Esophagus mucosa (tissue), 1 donor: Measurements from ENCODE around the gene RRAD. TPM values are rescaled to one million over a fixed set of nuclear protein-coding genes. Genes with fewer than 3 reads are reported as not detected.
"Not testable (repeated sequence)": the region's sequence is repeated elsewhere in the genome, so short reads cannot be mapped to it uniquely, and the experiment has no call there.

Source experiments
- ATAC-seq: fragments of 200-7000 bp; cut with Tn5 transposase; one replicate; pipeline ENCODE4 v1.9.1; 2020
- total RNA-seq: library from RNA; stranded (reverse); gene quantifications from one replicate; pipeline ENCODE4 v1.2.4, GENCODE V29; 2023
- donor health status: DM: yes; HTN: yes; CAD: no.

Gene RRAD, protein sequence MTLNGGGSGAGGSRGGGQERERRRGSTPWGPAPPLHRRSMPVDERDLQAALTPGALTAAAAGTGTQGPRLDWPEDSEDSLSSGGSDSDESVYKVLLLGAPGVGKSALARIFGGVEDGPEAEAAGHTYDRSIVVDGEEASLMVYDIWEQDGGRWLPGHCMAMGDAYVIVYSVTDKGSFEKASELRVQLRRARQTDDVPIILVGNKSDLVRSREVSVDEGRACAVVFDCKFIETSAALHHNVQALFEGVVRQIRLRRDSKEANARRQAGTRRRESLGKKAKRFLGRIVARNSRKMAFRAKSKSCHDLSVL
- 59.1 TPM for total RNA-seq

DNA sequence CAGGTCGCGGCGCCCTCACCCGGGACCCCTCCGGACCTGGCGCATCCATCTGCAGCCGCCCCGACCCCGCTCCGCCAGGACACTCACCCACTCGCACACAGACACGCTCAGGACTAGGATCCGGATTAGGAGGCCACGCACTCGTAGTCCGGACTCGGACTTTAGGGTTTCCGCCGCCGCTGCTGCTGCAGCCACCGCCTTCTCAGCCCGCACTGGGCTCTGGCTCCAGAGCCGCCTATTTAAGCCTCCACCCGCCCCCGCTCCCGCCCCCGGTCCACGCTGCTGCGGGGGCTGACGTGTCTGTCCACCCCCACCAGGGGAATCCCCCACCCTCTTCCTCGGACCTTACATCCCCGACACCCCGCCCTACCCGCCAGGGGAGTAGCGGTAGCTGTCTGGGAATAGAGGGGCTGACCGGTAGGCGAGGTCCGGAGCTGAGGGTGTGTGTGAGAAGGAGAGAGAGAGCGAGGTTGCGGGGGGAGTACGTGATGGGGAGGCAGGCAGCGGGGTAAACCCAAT is at the start of gene RRAD:
Gene RRAD, minus strand, starts transcription at position 214 of the 519 bp plus-strand sequence. CDS start 356 bp downstream, outside the sequence.
- ATAC-seq: no peak

DNA sequence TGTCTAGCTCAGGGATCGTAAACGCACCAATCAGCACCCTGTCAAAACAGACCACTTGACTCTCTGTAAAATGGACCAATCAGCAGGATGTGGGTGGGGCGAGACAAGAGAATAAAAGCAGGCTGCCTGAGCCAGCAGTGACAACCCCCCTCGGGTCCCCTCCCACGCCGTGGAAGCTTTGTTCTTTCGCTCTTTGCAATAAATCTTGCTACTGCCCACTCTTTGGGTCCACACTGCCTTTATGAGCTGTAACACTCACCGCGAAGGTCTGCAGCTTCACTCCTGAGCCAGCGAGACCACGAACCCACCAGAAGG is 49.6 kb upstream of the RRAD start:
- not testable (repeated sequence) for ATAC-seq

DNA sequence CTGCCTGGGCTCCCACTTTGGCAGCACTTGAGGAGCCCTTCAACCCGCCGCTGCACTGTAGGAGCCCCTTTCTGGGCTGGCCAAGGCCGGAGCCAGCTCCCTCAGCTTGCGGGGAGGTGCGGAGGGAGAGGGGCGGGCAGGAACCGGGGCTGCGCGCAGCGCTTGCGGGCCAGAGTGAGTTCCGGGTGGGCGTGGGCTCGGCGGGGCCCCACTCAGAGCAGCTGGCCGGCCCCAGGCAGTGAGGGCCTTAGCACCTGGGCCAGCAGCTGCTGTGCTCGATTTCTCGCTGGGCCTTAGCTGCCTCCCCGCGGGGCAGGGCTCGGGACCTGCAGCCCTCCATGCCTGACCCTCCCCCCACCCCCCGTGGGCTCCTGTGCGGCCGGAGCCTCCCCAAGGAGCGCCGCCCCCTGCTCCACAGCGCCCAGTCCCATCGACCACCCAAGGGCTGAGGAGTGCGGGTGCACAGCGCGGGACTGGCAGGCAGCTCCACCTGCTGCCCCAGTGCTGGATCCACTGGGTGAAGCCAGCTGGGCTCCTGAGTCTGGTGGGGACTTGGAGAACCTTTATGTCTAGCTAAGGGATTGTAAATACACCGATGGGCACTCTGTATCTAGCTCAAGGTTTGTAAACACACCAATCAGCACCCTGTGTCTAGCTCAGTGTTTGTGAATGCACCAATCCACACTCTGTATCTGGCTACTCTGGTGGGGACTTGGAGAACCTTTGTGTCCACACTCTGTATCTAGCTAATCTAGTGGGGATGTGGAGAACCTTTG is 49.0 kb upstream of the RRAD start:
- not testable (repeated sequence) for ATAC-seq

DNA sequence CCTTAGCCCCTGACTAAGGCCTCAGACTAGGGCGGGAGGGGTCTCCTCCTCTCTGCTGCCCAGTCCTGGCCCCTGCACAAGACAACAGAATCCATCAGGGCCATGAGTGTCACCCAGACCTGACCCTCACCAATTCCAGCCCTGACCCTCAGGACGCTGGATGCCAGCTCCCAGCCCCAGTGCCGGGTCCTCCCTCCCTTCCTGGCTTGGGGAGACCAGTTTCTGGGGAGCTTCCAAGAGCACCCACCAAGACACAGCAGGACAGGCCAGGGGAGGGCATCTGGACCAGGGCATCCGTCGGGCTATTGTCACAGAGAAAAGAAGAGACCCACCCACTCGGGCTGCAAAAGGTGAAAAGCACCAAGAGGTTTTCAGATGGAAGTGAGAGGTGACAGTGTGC is 48.4 kb upstream of the RRAD start:
- ATAC-seq: no peak

DNA sequence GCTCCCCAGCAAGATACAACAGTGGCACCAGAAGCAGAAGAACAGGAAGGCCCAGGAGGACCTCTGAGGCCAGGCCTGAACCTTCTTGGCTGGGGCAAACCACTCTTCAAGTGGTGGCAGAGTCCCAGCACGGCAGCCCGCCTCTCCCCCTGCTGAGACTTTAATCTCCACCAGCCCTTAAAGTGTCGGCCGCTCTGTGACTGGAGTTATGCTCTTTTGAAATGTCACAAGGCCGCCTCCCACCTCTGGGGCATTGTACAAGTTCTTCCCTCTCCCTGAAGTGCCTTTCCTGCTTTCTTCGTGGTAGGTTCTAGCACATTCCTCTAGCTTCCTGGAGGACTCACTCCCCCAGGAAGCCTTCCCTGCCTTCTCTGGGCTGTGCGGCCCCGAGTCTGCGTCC is 47.6 kb upstream of the RRAD start:
- ATAC-seq: no peak

DNA sequence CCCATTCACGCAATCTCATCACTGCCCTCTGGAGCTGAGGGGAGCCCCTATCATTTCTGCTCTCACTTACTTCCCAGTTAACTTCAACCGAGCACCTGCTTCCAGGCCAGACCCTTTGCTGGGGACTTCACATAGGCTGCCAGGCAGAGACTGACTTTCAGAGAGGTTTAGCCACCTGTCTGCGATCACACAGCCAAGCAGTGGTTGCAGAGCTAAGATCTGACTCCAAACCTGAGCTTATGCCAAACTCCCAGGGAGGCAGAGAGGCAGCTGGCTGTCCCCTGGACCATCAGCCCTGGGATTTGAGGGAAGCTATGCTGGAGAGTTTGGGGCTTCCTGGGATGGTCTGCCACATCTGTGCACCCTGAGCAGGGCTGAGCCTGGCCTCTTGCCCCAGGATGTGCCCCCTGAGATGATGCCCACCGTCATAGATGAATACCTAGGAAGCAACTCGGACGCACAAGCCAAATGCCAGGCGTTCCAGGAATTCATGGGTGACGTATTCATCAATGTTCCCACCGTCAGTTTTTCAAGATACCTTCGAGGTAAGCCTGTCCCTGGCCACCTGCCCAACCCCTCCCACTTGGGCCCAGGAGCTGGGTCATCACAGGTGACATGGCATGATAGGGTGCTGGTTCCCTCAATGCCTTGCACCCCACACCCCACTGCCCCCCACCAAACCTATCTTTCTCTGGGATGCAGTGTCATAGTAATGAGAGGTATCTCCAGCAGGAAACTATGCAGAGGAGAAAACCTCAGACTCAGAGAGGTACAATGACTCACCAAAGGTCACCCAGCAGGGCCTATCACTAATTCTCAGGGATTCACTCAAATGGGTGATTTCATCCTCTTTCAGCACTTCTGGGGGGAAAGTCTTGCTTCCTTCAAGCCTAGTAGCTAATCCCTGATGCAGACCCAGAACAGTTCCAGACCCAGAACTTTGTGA is 45.7 kb upstream of the RRAD start:
- ATAC-seq: peak; percentile 10

DNA sequence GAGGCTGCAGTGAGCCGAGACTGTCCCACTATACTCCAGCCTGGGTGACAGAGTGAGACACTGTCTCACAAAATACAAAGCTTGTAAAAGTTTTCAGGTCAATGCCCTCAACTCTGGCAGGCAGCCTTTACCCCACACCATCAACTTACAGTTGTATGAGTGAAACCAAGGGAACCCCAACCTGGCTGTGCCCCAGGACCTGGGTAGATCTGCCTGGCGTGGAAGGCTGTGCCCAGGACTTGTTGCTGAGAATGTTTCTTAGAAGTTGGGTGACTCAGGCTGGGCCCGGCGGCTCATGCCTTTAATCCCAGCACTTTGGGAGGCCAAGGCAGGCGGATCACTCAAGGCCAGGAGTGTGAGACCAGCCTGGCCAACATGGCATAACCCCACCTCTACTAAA is 43.5 kb upstream of the RRAD start:
- peak; percentile 62 for ATAC-seq

DNA sequence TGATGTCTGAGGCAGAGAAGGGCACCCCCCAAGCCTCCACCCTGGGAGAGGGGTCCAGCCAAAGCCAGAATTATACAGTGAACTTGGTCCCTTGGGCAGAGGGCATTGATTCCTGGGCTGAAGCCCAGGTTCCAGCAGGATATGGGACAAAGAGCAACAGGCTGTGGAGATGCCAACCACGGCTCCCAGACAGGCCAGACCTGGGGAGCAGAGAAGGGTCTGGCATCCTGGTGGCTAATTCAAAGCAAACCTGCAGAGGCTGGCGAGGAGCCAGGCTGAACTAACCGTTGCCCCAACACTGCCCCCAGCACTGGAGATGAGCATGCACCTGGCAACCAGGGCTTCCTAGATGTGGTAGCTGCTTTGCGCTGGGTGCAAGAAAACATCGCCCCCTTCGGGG is 38.7 kb upstream of the RRAD start:
- ATAC-seq: no peak

DNA sequence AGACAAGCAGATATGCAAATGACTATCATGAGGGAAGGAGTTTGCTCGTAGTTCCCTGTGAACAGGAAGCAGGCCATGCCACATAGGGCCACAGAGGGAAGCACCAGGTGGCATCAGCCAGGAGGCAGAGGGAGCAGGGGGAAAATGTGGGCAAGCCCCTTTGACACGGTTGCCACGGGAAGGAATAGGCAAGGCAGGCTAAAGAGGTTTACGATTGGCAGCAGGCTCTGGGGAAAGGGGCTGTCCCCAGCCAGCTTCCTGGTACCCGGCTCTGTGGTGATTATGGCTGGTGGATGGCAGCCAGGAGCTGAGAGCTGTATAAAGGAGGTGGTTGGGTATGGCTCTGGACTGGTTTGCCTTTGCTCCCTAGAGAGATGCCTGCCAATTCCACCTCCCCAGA is 36.6 kb upstream of the RRAD start:
- ATAC-seq: peak; percentile 85

DNA sequence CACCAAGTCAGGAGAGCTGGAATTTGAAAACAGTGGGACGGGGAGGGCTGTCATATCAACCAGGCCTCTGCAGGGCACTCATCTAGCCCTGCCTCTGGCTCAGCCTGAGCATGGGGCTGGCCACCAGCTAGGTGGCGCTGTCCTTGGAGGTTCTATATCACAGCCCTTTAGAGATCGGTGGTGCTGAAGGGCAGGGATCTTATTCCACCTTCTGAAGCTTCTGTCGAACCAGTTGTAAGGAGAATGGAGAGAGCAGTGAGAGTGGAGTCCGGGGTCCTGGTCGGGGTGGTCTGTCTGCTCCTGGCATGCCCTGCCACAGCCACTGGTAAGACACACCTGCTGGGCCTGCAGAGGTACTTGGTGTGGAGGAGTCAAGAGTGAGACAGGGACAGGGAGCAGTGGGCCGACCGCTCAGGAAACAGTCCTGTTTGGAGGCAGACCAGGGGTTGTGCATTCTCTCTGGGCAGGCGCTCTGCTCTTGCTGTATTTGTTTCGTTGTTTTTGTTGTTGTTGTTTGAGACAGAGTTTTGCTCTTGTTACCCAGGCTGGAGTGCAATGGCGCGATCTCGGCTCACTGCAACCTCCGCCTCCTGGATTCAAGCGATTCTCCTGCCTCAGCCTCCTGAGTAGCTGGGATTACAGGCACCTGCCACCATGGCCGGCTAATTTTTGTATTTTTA is 35.9 kb upstream of the RRAD start, which contains the start of gene CES3:
Gene CES3, plus strand, starts transcription at position 202 of the 680 bp plus-strand sequence. Its CDS starts 42 bp downstream, at position 244.
- ATAC-seq: peak; percentile 73

DNA sequence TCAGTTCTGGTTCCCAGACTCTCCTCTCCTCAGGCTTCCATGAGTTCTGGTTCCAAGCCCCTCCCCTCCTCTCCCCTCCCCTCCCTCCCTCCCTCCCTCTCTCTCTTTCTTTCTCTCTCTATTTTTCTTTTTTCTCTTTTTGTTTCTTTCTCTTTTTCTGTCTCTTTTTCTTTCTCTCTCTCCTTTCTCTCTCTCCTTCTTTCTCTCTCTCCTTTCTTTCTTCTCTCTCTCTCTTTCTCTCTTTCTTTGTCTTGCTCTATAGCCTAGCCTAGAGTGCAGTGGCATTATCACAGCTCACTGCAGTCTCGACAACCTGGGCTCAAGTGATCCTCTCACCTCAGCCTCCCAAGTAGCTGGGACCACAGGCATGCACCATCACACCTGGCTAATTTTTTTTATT is 34.9 kb upstream of the RRAD start:
- no peak for ATAC-seq

DNA sequence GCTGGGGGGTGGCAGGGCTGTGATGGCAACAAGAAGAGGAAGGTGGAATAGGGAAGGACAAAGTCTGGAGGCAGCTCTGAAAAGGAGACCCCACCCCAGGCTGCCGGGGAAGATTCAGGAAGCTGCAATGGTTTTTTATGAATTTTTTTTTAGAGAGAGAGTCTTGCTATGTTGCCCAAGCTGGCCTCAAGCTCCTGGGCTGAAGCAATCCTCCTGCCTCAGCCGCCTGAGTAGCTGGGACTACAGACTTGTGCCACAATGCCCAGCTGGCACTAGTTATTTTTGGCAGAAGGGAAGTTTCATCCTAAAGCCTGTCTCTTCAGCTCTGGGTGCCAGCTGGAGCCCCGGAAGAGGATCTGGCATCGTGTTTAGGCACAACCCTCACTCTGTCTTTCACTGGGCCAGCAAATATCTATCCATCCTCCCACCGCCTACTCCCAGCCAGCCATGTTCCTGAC is 34.4 kb upstream of the RRAD start:
- no peak for ATAC-seq

DNA sequence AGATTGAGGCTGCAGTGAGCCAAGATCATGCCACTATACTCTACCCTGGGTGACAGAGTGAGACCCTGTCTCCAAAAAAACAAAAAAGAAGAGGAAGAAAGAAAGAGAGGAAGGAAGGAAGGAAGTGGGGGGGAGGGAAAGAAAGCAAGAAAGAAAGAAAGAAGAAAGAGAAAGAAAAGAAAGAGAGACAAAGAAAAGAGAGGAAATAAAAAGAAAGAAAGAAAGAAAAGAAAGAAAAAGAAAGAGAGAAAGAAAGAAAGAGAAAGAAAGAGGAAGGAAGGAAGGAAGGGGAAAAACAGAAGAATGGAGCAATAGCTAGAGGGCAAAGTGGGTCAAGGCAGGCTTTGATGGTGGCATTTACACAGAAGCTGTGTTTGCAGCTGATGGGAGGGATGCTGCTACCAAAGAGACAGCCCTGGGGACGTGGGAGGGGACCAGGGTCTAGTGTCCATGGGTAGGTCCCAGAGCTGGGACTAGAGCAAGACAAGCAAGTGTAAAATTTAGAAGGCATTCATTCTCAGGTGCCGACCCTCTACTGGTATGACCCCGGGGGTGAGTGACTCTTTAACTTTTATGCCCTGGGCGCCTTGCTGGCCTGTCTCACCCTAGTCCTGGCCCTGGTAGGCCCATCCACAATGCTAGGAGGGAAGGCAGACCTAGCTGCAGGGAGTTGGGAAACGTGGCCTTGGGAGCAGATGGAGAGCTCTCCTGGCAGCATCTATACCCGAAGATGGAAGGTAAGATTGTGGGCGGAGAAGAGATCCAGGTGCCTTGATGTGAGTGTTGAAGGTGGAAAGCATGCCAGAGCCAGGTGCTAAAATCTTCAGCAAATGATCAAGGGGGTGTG is 33.7 kb upstream of the RRAD start:
- ATAC-seq: no peak

DNA sequence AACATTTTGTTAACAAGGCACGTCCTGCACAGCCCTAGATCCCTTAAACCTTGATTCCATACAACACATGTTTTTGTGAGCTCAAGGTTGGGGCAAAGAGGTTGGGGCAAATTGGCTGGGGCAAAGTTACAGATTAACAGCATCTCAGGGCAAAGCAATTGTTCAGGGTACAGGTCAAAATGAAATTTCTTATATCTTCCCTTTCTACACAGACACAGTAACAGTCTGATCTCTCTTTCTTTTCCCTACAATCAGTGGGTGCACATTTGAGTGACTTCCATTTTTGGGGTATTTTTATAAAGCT is 30.8 kb upstream of the RRAD start:
- ATAC-seq: not testable (repeated sequence)

DNA sequence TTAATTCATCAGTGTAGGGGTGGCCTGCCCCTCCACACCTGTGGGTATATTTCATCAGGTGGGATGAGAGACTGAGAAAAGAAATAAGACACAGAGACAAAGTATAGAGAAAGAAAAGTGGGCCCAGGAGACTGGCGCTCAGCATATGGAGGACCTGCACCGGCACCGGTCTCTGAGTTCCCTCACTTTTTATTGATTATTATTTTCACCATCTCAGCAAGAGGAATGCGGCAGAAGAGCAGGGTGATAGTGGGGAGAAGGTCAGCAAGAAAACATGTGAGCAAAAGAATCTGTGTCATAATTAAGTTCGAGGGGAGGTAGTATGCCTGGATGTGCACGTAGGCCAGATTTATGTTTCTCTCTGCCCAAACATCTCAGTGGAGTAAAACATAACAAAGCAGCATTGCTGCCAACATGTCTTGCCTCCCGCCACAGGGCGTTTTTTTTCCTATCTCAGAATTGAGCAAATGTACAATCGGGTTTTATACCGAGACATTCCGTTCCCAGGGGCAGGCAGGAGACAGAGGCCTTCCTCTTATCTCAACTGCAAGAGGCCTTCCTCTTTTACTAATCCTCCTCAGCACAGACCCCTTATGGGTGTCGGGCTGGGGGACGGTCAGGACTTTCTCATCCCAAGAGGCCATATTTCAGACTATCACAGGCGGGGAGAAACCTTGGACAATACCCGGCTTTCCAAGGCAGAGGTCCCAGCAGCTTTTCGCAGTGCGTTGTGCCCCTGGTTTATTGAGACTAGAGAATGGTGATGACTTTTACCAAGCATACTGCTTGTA is 30.2 kb upstream of the RRAD start:
- not testable (repeated sequence) for ATAC-seq

DNA sequence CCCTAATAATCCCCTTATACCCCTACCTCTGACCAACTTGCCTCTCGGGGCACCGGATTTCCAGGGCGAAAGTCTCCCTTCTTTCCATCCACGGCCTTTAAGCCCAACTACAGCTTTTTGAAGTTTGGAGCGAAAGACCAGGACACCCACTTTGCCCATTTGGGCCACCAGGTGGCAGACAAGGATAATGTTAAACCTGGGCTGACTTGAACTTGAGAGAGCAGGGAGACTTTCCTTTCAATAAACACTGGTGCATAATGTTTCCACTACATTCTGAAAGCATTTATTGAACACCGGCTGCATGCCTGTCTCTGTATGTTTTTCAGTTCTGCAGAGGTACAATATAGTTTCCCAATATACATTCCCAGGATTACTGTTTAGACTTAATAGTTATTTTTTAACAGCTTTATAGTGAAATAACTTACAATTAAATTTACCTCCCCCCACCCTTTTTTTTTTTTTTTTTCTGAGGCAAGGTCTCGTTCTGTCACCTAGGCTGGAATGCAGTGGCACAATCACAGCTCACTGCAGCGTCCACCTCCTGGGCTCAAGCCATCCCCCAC is 28.8 kb upstream of the RRAD start:
- ATAC-seq: peak; percentile 70

DNA sequence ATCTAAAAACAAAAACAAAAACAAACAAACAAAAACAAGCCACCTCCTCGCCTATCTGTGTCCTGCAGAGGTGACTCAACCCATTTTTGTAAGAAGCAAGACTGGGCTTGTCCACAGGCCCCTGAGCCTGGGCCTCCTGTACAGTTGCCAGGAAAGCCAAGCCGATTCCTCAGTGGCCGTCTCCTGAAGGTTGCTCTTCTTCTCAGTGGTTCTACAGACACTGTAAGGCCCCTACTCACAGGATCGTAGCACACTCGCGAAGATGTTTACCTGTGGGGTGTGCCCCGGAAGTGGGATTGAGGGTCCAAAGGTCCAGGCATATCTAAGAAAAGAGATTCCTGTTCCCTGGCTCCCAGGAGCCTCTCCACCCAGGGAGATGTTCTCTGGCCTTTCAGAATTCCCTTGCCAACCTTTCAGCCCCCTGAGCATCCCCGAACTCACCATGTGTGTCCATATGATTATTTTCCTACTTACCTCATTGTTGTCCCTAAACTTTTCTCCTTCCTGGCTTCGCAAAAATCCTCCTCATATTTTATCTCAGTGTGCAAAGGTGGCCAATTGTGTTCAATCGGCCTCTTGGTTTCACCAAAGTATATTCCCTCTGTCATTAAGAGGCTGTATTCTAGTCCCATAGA is 28.2 kb upstream of the RRAD start:
- ATAC-seq: peak; percentile 51

DNA sequence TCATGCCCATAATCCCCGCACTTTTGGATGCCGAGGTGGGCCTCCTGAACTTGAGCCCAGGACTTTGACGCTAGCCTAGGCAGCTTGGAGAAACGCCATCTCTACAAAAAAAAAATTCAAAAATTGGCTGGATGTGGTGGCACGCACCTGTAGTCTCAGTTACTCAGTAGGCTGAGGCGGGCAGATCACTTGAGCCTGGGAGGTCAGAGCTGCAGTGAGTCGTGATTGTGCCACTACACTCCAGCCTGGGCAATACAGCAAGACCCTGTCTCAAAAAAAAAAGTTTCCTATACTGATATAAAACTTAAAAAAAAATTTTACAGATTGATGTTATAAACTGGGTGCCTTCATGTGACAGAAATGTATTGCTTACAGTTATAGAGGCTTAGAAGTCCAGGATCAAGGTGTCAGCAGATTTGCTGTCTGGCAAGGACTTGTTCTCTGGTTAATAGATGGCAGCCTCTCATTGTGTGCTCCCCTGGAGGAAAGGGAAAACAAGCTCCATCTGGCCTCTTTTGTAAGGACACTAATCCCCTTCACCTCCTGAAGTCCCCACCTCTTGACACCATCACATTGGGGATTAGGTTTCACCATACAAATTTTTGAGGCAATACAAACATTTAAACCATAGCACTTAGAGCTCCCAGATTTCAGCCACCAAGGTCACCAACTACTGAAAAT is 27.2 kb upstream of the RRAD start:
- ATAC-seq: no peak
